Body of pancreas (tissue), 4 donors: ENCODE results near the gene TF.

Source experiments
- POLR2A ChIP-seq, 3 donors: fragments of 450-650 bp; IDR thresholded peaks; one replicate each; pipeline ENCODE4 v1.6.1; 2016; ENCODE audit warnings: antibody characterized with exemption in 3 of 3, mild to moderate bottlenecking in 2 of 3
- TF ChIP-seq, protein P1 (sequence below), 7 experiments: fragments of 450-650 bp in 4 of 7; fragments of 200-600 bp in 3 of 7; sonication (generic) in 3 of 7; IDR thresholded peaks; one replicate each; pipeline ENCODE4 v1.5.1; 2016 to 2019; ENCODE audit warnings: antibody characterized with exemption in 7 of 7

DNA sequence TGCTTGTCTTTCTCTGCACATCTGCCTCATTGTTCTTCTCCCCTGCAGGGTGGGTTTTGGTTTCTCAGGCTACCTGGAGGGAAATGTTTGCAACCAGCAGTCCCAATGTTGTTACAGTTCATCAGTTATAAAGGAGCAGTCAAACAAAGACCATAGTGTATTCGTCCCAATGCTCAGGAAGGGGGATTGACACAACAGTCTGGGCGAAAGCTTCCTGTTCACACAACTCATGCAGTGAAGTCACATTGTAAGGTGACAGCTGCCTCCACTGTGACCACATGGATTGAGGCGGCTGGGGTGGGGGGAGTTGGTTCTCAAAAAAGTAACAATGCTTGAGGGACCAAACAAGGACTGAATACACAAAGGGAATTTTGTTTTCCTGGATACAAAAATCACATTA, 28.8 kb upstream of the TF start:
- TF ChIP-seq POLR2A (IDR thresholded peaks at IDR 0.05) = no peak
- TF ChIP-seq, protein P1, sequence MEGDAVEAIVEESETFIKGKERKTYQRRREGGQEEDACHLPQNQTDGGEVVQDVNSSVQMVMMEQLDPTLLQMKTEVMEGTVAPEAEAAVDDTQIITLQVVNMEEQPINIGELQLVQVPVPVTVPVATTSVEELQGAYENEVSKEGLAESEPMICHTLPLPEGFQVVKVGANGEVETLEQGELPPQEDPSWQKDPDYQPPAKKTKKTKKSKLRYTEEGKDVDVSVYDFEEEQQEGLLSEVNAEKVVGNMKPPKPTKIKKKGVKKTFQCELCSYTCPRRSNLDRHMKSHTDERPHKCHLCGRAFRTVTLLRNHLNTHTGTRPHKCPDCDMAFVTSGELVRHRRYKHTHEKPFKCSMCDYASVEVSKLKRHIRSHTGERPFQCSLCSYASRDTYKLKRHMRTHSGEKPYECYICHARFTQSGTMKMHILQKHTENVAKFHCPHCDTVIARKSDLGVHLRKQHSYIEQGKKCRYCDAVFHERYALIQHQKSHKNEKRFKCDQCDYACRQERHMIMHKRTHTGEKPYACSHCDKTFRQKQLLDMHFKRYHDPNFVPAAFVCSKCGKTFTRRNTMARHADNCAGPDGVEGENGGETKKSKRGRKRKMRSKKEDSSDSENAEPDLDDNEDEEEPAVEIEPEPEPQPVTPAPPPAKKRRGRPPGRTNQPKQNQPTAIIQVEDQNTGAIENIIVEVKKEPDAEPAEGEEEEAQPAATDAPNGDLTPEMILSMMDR (IDR thresholded peaks at IDR 0.05) = no peak
